Measurements from ENCODE around the gene ZC3H4. TPM values are rescaled to one million over a fixed set of nuclear protein-coding genes. Genes with fewer than 3 reads are reported as not detected.

ZC3H4 gene
- total RNA-seq, 2 experiments from 2014 or later, result 68.5 to 70.2 TPM

- CTCF ChIA-PET, result interaction anchor here (0.8 to 9.8 kb wide), 20 partner anchors 7 to 144 kb away, joined by 3 to 82 read pairs (median 6); partner anchors contain the start of genes CCDC9 and SAE1
- ATAC-seq, result peak; percentile 18
- H3K9me3 Mint-ChIP-seq, result no peaks in the 10 kb centered on the region
- H3K27ac Mint-ChIP-seq, result peak overlapping the region; percentile 86
- TF ChIP-seq CTCF (IDR thresholded peaks at IDR 0.05), result no peak
- no peaks in the 10 kb centered on the region for H3K27me3 Mint-ChIP-seq
- peak overlapping the region; percentile 40 for H3K4me3 Mint-ChIP-seq
- peaks cover 65% of the 10 kb centered on the region for H3K4me1 Mint-ChIP-seq (ENCODE audit: low read depth)
- H3K36me3 Mint-ChIP-seq (ENCODE audit: low read depth), result peaks cover 60% of the 10 kb centered on the region
- DNase-seq, result peak; percentile 60
- POLR2A ChIA-PET, result interaction anchor here (0.6 to 4.0 kb wide), 24 partner anchors 8 to 90 kb away, joined by 3 to 35 read pairs (median 4); partner anchors contain the start of gene ZC3H4
- intact Hi-C loops (cut with micrococcal nuclease), result loop anchor here (2.0 to 10.0 kb wide), 2 partner anchors 29 to 87 kb away; no protein-coding TSS in a partner anchor
Measured at GRCh38 chr19:47157431-47158321, 44.1 kb upstream of the ZC3H4 start.

DNA sequence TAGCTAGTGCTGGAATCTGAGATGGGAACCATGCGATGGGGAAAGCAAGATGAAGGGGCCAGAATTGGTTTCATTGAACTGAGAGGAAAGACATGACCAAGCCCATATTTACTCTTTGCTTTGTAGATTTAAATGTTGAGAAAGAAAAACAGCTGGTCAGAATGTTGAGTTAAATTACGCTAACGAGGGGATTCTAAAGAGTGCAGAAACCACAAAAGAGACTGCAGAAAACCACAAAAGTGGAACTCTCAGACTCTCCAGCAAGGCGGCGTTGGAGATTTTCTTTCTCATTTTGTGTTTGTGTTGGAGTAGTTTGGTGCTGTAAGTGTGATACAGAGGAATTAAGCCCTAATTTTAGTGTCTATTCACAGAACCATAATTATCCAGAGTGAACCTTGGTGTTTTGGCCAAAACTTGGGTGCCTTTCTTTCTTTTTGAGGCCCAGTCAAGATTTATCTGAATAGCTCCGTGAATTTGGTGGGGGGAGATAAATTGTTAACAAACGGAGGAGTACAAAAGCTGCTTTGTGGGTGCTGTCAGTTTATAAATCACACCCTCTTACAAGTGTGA lies 43.4 kb upstream of the ZC3H4 start:
- H3K9me3 Mint-ChIP-seq, result no peaks in the 10 kb centered on the region
- TF ChIP-seq CTCF (IDR thresholded peaks at IDR 0.05), result no peak
- peaks cover 62% of the 10 kb centered on the region for H3K4me1 Mint-ChIP-seq (ENCODE audit: low read depth)
- H3K27ac Mint-ChIP-seq, result peak overlapping the region; percentile 86
- ATAC-seq (peak; percentile 29), DNase-seq (peak; percentile 36)
- H3K27me3 Mint-ChIP-seq, result no peaks in the 10 kb centered on the region
- H3K36me3 Mint-ChIP-seq (ENCODE audit: low read depth), result peaks cover 67% of the 10 kb centered on the region
- ChIA-PET CTCF (interaction anchor here (0.8 to 9.8 kb wide), 13 partner anchors 8 to 144 kb away, joined by 3 to 82 read pairs (median 6); partner anchors contain the start of gene SAE1), POLR2A (interaction anchor here (0.9 to 4.0 kb wide), 13 partner anchors 9 to 88 kb away, joined by 3 to 35 read pairs (median 6); partner anchors contain the start of gene ZC3H4)
- intact Hi-C loops (cut with micrococcal nuclease), result loop anchor here (10.0 kb wide), 1 partner anchor 88 kb away; no protein-coding TSS in a partner anchor
- H3K4me3 Mint-ChIP-seq, result peak overlapping the region; percentile 25

- no peak for DNase-seq
- ATAC-seq, result no peak
- Mint-ChIP-seq H3K36me3 (ENCODE audit: low read depth) (peaks cover 70% of the 10 kb centered on the region), H3K27ac (no peak overlapping the region), H3K4me1 (ENCODE audit: low read depth) (peaks cover 58% of the 10 kb centered on the region), H3K9me3 (no peaks in the 10 kb centered on the region), H3K4me3 (no peak overlapping the region), H3K27me3 (no peaks in the 10 kb centered on the region)
- ChIA-PET POLR2A (interaction anchor here (0.7 to 1.8 kb wide), 4 partner anchors 10 to 89 kb away, joined by 4 to 5 read pairs (median 4); no protein-coding TSS in a partner anchor), CTCF (interaction anchor here (6.5 to 9.8 kb wide), 4 partner anchors 32 to 92 kb away, joined by 32 to 82 read pairs (median 56); no protein-coding TSS in a partner anchor)
- intact Hi-C loops (cut with micrococcal nuclease), result loop anchor here (10.0 kb wide), 1 partner anchor 90 kb away; no protein-coding TSS in a partner anchor
- no peak for TF ChIP-seq CTCF (IDR thresholded peaks at IDR 0.05)
Measured at GRCh38 chr19:47155148-47155547, 41.6 kb upstream of the ZC3H4 start.

GRCh38 chr19:47153266-47153665 lies 39.7 kb upstream of the ZC3H4 start:
- Mint-ChIP-seq H3K36me3 (ENCODE audit: low read depth) (peaks cover 72% of the 10 kb centered on the region), H3K27ac (peak overlapping the region; percentile 7), H3K4me1 (ENCODE audit: low read depth) (peaks cover 50% of the 10 kb centered on the region), H3K4me3 (no peak overlapping the region), H3K27me3 (no peaks in the 10 kb centered on the region), H3K9me3 (no peaks in the 10 kb centered on the region)
- no peak for ATAC-seq
- intact Hi-C loops (cut with micrococcal nuclease), result loop anchor here (10.0 kb wide), 1 partner anchor 92 kb away; no protein-coding TSS in a partner anchor
- ChIA-PET POLR2A (interaction anchor here (1.6 kb wide), 1 partner anchor 91 kb away, joined by 5 read pairs; no protein-coding TSS in a partner anchor), CTCF (interaction anchor here (0.9 to 2.0 kb wide), 4 partner anchors 33 to 91 kb away, joined by 3 to 6 read pairs (median 4); no protein-coding TSS in a partner anchor)
- DNase-seq, result no peak
- TF ChIP-seq CTCF (IDR thresholded peaks at IDR 0.05), result no peak
